Medulla oblongata (tissue), 1 donor: ENCODE results near the gene SIL1.

ENCODE experiments used
- DNase-seq: peaks from one replicate; pipeline ENCODE4 v3.0.0-alpha.2; 2015; ENCODE audit errors: extremely low spot score

Gene SIL1

GRCh38 chr5:138961729-138962128 lies 236.4 kb downstream of the SIL1 start:
- DNase-seq: no peak

- DNase-seq: no peak
Observed at GRCh38 chr5:138961221-138961620, 236.9 kb downstream of the SIL1 start.

GRCh38 chr5:138960145-138960692 lies 237.9 kb downstream of the SIL1 start:
- DNase-seq: no peak

- DNase-seq: no peak
Observed at GRCh38 chr5:138956801-138957200, 241.4 kb downstream of the SIL1 start.

DNA sequence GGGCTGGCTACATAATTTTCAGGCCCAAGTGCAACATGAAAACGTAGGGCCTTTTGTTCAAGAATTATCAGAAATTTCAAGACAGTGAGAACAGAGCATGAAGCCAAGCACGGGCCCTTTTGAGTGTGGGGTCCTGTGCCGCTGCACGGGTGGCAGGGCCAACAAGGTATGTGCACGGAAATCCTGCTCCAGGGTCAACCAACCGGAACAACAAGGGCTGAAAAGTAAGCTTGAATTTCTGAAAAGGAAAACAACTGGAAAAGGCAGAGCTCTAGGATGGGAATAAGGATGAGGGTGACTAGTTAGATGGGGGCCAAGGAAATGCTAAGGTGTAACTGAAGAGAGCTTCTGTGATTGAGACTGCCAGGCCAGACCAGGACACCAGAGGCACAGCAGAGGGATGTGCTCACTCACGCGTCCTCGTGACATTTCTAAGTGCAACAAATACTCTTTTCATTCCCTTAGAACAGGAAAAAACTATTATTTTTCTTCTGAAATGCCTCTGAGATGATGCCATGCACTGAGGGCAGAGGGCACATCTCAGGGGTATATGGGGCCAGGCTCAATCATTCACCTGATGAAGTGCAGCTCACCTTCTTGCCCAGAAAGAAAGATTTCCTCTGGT lies 242.4 kb downstream of the SIL1 start:
- peak; percentile 36 for DNase-seq

- DNase-seq: peak; percentile 72
Observed at GRCh38 chr5:138955013-138955660, 243.0 kb downstream of the SIL1 start.

DNA sequence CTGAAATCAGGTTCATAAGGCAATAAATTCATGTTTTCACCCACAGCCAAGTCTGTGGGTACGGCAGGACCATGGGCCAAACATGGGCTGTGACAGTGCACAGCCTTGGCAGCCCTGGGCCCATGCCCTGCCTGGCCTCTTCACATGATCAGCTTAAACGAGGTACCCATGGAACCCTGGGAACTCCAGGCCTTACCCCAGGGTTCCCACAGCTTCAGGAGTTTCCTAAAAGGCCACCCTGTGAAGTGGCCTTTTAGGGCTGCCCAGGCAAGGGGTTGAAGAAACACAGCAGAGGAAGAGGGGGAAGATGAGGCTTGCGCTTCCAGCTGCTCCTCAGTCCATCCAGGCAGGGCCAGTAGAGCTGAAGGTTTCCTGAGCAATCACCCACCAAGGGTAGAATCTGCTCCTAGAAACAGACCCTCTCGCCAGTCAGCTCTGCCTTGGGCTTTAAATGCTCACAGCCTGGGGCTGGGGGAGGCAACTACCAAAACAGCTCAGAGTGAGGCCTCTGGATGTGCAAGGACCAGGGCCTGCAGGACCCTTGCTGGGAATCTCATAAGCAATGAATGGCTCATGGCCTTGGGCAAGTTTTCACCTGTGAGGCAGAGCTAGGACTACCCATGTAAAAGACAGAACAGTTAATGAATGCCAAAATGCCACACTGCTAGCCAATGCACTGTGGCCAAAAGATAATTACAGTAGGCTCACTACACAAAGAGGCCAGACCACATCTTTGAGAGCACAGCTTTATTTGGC lies 243.7 kb downstream of the SIL1 start:
- DNase-seq: no peak

- peak; percentile 92 for DNase-seq
Observed at GRCh38 chr5:138953387-138954256, 244.5 kb downstream of the SIL1 start.

GRCh38 chr5:138952962-138953361 lies 245.2 kb downstream of the SIL1 start:
- DNase-seq: peak; percentile 53

DNA sequence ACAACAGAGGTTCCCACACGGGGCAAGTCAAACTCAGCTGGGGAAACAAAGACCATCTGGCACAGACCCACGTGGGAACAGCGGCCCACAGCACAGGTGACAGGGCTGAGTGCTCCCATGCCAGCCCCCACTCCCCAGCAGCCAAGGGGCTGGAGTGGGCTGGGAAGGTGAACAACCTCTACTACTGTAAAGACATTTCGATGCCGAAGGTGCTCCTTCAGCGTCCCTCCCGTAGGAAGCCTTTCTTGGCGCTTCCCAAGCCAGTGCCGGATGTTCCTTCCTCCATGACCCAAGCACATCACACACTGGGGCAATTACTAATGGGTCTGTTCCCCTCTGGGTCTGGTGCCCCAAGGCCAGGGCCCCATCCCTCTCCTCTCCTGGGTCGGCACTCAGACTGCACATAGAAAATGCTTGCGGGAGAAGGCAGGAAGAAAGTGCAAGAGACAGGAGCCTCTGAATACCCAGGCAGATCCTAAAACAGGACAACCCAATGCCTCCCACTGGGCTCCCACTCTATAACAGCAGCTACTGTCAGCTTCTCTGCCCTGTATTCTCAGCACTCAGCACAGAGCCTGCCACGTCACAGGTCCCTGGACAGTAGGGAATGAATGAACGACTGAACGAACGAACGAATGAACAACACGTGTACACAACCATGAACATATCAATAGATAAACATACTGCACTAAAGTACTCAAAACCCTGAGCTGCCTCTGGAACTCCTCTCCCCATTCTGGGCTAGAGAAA lies 246.0 kb downstream of the SIL1 start:
- DNase-seq: peak; percentile 50

- DNase-seq: no peak
Observed at GRCh38 chr5:138951091-138951985, 246.8 kb downstream of the SIL1 start.

GRCh38 chr5:138950421-138951031 lies 247.6 kb downstream of the SIL1 start:
- DNase-seq: peak; percentile 82

GRCh38 chr5:138949988-138950387 lies 248.2 kb downstream of the SIL1 start:
- no peak for DNase-seq

DNA sequence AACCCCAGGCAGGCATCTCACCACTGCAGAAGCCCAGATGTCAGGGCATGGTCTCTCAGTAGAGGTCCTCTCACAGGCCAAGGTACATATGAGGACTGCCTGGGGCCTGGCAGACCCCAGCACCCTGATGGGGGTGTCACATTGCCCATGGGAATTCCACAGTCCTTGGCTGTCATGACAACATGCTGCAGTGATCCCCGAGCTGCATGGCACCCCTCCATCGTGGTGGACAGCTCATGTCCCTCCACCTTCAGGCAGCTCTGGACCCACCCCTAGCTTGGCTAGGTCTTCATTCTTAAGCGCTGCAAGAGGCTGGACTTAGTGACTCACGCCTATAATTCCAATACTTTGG lies 249.0 kb downstream of the SIL1 start:
- DNase-seq: no peak

GRCh38 chr5:138948471-138949222 lies 249.5 kb downstream of the SIL1 start:
- DNase-seq: no peak

DNA sequence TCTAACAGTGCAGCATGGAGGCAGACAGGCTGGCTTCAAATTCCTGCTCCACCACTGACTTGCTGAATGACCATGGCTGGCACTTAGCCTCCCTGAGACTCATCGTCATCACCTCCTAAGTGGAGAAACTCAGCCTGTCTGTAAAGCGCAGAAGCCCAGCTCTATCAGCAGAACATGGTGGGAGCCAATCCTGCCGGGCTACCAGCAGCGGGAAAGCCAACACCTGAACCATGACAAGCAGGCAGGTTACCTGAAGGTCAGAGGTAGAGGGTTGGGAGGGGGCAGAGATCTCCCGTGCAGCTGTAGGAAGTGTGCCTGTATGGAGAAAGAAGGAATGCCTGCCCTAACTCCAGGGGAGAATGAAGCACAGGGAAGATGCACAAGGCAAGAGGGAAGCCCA lies 250.4 kb downstream of the SIL1 start:
- no peak for DNase-seq

DNA sequence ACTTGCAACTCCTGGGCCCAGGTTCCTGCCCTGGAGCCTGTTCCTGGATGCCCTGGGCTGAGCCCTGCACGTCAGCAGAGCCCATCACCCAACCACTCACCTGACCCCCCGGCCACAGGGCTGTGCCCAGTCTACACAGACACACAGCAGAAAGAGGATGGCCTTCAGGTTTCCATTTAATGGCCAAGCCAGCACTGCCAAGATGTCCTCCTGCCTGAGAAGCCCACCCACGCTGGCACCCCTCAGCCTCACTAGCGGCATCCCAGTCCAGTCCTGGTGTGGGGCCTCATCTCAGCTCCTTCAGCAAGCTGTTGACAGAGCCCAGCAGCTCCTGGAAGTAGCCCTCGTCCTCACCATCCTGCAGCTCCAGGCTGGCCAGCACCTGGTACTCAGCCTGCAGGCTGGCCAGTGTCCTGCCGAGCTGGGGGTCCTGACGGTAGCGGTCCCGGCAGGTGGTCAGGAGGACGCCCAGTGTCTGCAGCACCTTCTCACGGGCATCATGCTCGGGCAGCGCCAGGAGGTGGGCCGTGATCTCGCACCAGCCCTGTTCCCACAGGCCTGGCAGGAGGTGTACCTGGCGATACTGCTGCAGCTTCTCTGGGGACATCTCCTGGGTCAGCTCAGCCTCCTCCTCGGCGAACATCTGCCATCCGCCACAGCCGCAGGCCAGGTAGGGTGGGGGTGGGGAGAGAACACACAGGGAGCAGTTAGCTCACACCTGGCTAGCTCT lies 251.2 kb downstream of the SIL1 start:
- no peak for DNase-seq

- peak; percentile 84 for DNase-seq
Observed at GRCh38 chr5:138946241-138946623, 251.9 kb downstream of the SIL1 start.
